Measurements from ENCODE around the gene TSPAN3. TPM values are rescaled to one million over a fixed set of nuclear protein-coding genes. Genes with fewer than 3 reads are reported as not detected.

Gene TSPAN3
- total RNA-seq, 1 donor from 2014 or later: 359 TPM

GRCh38 chr15:77084436-77084835 lies 13.5 kb upstream of the TSPAN3 start:
- H3K27ac ChIP-seq: no peak overlapping the region
- H3K27me3 ChIP-seq: no peaks in the 10 kb centered on the region
- no peaks in the 10 kb centered on the region for H3K9me3 ChIP-seq
- H3K36me3 ChIP-seq: no peaks in the 10 kb centered on the region
- H3K4me1 ChIP-seq: peaks cover 8% of the 10 kb centered on the region
- ATAC-seq (no peak), DNase-seq (no peak)
- H3K4me3 ChIP-seq: no peak overlapping the region
- no peak for TF ChIP-seq CTCF (IDR thresholded peaks at IDR 0.05)
- intact Hi-C loops (cut with DNase I): no loop called here

GRCh38 chr15:77083381-77084160 lies 12.7 kb upstream of the TSPAN3 start:
- intact Hi-C loops (cut with DNase I): no loop called here
- H3K4me3 ChIP-seq: peak overlapping the region; percentile 42

GRCh38 chr15:77081971-77082370 lies 11.1 kb upstream of the TSPAN3 start:
- Histone ChIP-seq H3K27me3 (no peaks in the 10 kb centered on the region), H3K9me3 (no peaks in the 10 kb centered on the region), H3K36me3 (no peaks in the 10 kb centered on the region), H3K4me3 (no peak overlapping the region), H3K27ac (no peak overlapping the region), H3K4me1 (peaks cover 8% of the 10 kb centered on the region)
- ATAC-seq (no peak), DNase-seq (no peak)
- no peak for TF ChIP-seq CTCF (IDR thresholded peaks at IDR 0.05)
- intact Hi-C loops (cut with DNase I): no loop called here

More at GRCh38 chr15:77083381-77084160, 12.7 kb upstream of the TSPAN3 start:
- Histone ChIP-seq H3K27me3 (no peaks in the 10 kb centered on the region), H3K9me3 (no peaks in the 10 kb centered on the region), H3K27ac (no peak overlapping the region), H3K4me1 (peaks cover 8% of the 10 kb centered on the region), H3K36me3 (no peaks in the 10 kb centered on the region)
- TF ChIP-seq CTCF (IDR thresholded peaks at IDR 0.05): no peak
- ATAC-seq (peak; percentile 99), DNase-seq (peak; percentile 92)

GRCh38 chr15:77076323-77076915 lies 5.5 kb upstream of the TSPAN3 start:
- TF ChIP-seq CTCF (IDR thresholded peaks at IDR 0.05): no peak
- intact Hi-C loops (cut with DNase I): no loop called here
- Histone ChIP-seq H3K4me1 (no peaks in the 10 kb centered on the region), H3K27ac (no peak overlapping the region), H3K36me3 (no peaks in the 10 kb centered on the region), H3K27me3 (no peaks in the 10 kb centered on the region), H3K4me3 (no peak overlapping the region), H3K9me3 (no peaks in the 10 kb centered on the region)
- ATAC-seq (no peak), DNase-seq (no peak)

- no peak overlapping the region for H3K4me3 ChIP-seq
- intact Hi-C loops (cut with DNase I): no loop called here
- no peaks in the 10 kb centered on the region for H3K4me1 ChIP-seq
- no peak for TF ChIP-seq CTCF (IDR thresholded peaks at IDR 0.05)
- no peaks in the 10 kb centered on the region for H3K36me3 ChIP-seq
- ATAC-seq (no peak), DNase-seq (no peak)
- H3K9me3 ChIP-seq: no peaks in the 10 kb centered on the region
- H3K27me3 ChIP-seq: no peaks in the 10 kb centered on the region
- no peak overlapping the region for H3K27ac ChIP-seq
Measured at GRCh38 chr15:77075528-77075927, 4.6 kb upstream of the TSPAN3 start.

Data from upper lobe of right lung (tissue), 1 donor.